ENCODE data around the gene PAPLN. TPM values are rescaled to one million over a fixed set of nuclear protein-coding genes. Genes with fewer than 3 reads are reported as not detected.
"Not testable (repeated sequence)": the region's sequence is repeated elsewhere in the genome, so short reads cannot be mapped to it uniquely, and the experiment has no call there.

PAPLN gene
- 38.4 TPM for polyA plus RNA-seq (ENCODE audit: insufficient read length)
- long read RNA-seq, donor 1, partial matches to known transcripts, result 0 of 1 reads
- long read RNA-seq, donor 1, other reads (novel, unspliced or antisense), result 0 of 1 reads
- long read RNA-seq, donor 2, full-length matches to known transcripts, result 6 of 25 reads
- long read RNA-seq, donor 2, partial matches to known transcripts, result 19 of 25 reads
- long read RNA-seq, donor 2, other reads (novel, unspliced or antisense), result 0 of 25 reads
- long read RNA-seq, donor 3, partial matches to known transcripts, result 0 of 3 reads
- long read RNA-seq, donor 3, other reads (novel, unspliced or antisense), result 0 of 3 reads
- long read RNA-seq, donor 4, result 0 reads
- long read RNA-seq, donor 5, partial matches to known transcripts, result 0 of 2 reads
- long read RNA-seq, donor 5, other reads (novel, unspliced or antisense), result 0 of 2 reads
- long read RNA-seq, donor 6, partial matches to known transcripts, result 0 of 1 reads
- long read RNA-seq, donor 6, other reads (novel, unspliced or antisense), result 0 of 1 reads
- long read RNA-seq, donor 7, full-length matches to known transcripts, result 6 of 6 reads
- long read RNA-seq, donor 7, partial matches to known transcripts, result 0 of 6 reads
- long read RNA-seq, donor 7, other reads (novel, unspliced or antisense), result 0 of 6 reads
- long read RNA-seq, donor 8, partial matches to known transcripts, result 0 of 1 reads
- long read RNA-seq, donor 8, other reads (novel, unspliced or antisense), result 0 of 1 reads

GRCh38 chr14:73237219-73237785 is at the start of gene PAPLN:
Gene PAPLN (plus strand): TSS chr14:73237506. CDS start chr14:73239779, 2,273 bp downstream.
- DNase-seq, result no peak

- no peak for DNase-seq
Measured at GRCh38 chr14:73188501-73188911, 48.8 kb upstream of the PAPLN start.

- DNase-seq, result no peak
Measured at GRCh38 chr14:73189651-73190050, 47.7 kb upstream of the PAPLN start.

GRCh38 chr14:73191441-73191840 is 45.9 kb upstream of the PAPLN start:
- DNase-seq, result no peak

GRCh38 chr14:73194306-73194705 is 43.0 kb upstream of the PAPLN start:
- not testable (repeated sequence) for DNase-seq

- no peak for DNase-seq
Measured at GRCh38 chr14:73198253-73198652, 39.1 kb upstream of the PAPLN start.

GRCh38 chr14:73203527-73203926 is 33.8 kb upstream of the PAPLN start:
- no peak for DNase-seq

- DNase-seq, result no peak
Measured at GRCh38 chr14:73207615-73208014, 29.7 kb upstream of the PAPLN start.

GRCh38 chr14:73208390-73208789 is 28.9 kb upstream of the PAPLN start:
- no peak for DNase-seq

GRCh38 chr14:73208846-73209245 is 28.5 kb upstream of the PAPLN start:
- DNase-seq, result no peak

- DNase-seq, result no peak
Measured at GRCh38 chr14:73209953-73210352, 27.4 kb upstream of the PAPLN start.

- no peak for DNase-seq
Measured at GRCh38 chr14:73211251-73212040, 25.9 kb upstream of the PAPLN start.

GRCh38 chr14:73216030-73216429 is 21.3 kb upstream of the PAPLN start:
- DNase-seq, result no peak

GRCh38 chr14:73217411-73217810 is 19.9 kb upstream of the PAPLN start:
- no peak for DNase-seq

- no peak for DNase-seq
Measured at GRCh38 chr14:73220061-73220460, 17.2 kb upstream of the PAPLN start.

- DNase-seq, result no peak
Measured at GRCh38 chr14:73220634-73221033, 16.7 kb upstream of the PAPLN start.

GRCh38 chr14:73221945-73222344 is 15.4 kb upstream of the PAPLN start:
- no peak for DNase-seq

GRCh38 chr14:73223049-73223448 is 14.3 kb upstream of the PAPLN start:
- no peak for DNase-seq

GRCh38 chr14:73225496-73225895 is 11.8 kb upstream of the PAPLN start:
- DNase-seq, result no peak

GRCh38 chr14:73227812-73228781 is 9.2 kb upstream of the PAPLN start:
- DNase-seq, result no peak

- DNase-seq, result no peak
Measured at GRCh38 chr14:73230051-73230450, 7.3 kb upstream of the PAPLN start.

All from left kidney (tissue), 8 donors.